Fibroblast of skin of left biceps (primary cell): Measurements from ENCODE around the gene ING3.

Experiments
- DNase-seq, 2 experiments: peaks; one replicate each; pipeline ENCODE4 v3.0.0-alpha.2; 2013; ENCODE audit warnings: low read depth in 2 of 2

ING3 gene

GRCh38 chr7:121026159-121026558 is 75.6 kb downstream of the ING3 start:
- DNase-seq = no peak

- no peak for DNase-seq
These were observed 76.1 kb downstream of the ING3 start for GRCh38 chr7:121026577-121027111.
